ENCODE data around the gene QKI. TPM values are rescaled to one million over a fixed set of nuclear protein-coding genes. Genes with fewer than 3 reads are reported as not detected.
"Not testable (repeated sequence)": the region's sequence is repeated elsewhere in the genome, so short reads cannot be mapped to it uniquely, and the experiment has no call there.

The QKI gene
- total RNA-seq, 3 donors from 2014 or later (not counting 1 experiment from before 2014, with no cell fraction given): 148 to 174 (median 166) TPM

GRCh38 chr6:163474581-163474980 lies 60.1 kb downstream of the QKI start:
- Mint-ChIP-seq H3K9me3 (peaks cover 3 to 10% of the 10 kb centered on the region in 2 donors), H3K27me3 (ENCODE audit: low read depth in 2 of 2) (no peaks in the 10 kb centered on the region), H3K4me1 (peaks cover 51 to 58% of the 10 kb centered on the region in 2 donors), H3K4me3 (no peak overlapping the region), H3K27ac (no peak overlapping the region), H3K36me3 (peaks cover 19% of the 10 kb centered on the region)
- H3K27ac ChIP-seq (ENCODE audit: low read length): no peak overlapping the region
- H3K4me1 ChIP-seq (ENCODE audit: control insufficient read depth, insufficient read depth, low read length): no peaks in the 10 kb centered on the region
- no peak overlapping the region for H3K4me3 ChIP-seq (ENCODE audit: low read length)
- intact Hi-C loops (cut with micrococcal nuclease): no loop called here
- ATAC-seq (no peak), DNase-seq (no peak)
- peaks cover 3% of the 10 kb centered on the region for H3K9me3 ChIP-seq (ENCODE audit: control insufficient read depth, insufficient read depth, low read length)
- no peaks in the 10 kb centered on the region for H3K27me3 ChIP-seq (ENCODE audit: control insufficient read depth, insufficient read depth, low read length)
- H3K36me3 ChIP-seq (ENCODE audit: control insufficient read depth, insufficient read depth, low read length): peaks cover 5% of the 10 kb centered on the region
- no peak for TF ChIP-seq CTCF (IDR thresholded peaks at IDR 0.05)
- WGBS (ENCODE audit: insufficient coverage): 100% methylated on average over 1 of the region's 2 CpGs

- H3K27ac Mint-ChIP-seq: peak overlapping the region in 1 of 2 donors; percentile 51
- DNase-seq; ATAC-seq; intact Hi-C loops (cut with micrococcal nuclease); H3K9me3 Mint-ChIP-seq; H3K9me3 ChIP-seq (ENCODE audit: control insufficient read depth, insufficient read depth, low read length); H3K4me3 ChIP-seq (ENCODE audit: low read length); H3K4me3 Mint-ChIP-seq; H3K4me1 ChIP-seq (ENCODE audit: control insufficient read depth, insufficient read depth, low read length); H3K27me3 Mint-ChIP-seq (ENCODE audit: low read depth in 2 of 2); H3K27ac ChIP-seq (ENCODE audit: low read length); H3K27me3 ChIP-seq (ENCODE audit: control insufficient read depth, insufficient read depth, low read length); H3K36me3 Mint-ChIP-seq; H3K36me3 ChIP-seq (ENCODE audit: control insufficient read depth, insufficient read depth, low read length): not testable (repeated sequence)
- WGBS (ENCODE audit: insufficient coverage): 99% methylated on average over 7 of the region's 7 CpGs
- peaks cover 48 to 50% of the 10 kb centered on the region in 2 donors for H3K4me1 Mint-ChIP-seq
Observed at GRCh38 chr6:163476946-163477345, 62.4 kb downstream of the QKI start.

- H3K36me3 ChIP-seq (ENCODE audit: control insufficient read depth, insufficient read depth, low read length): peaks cover 8% of the 10 kb centered on the region
- TF ChIP-seq CTCF (IDR thresholded peaks at IDR 0.05): no peak
- Mint-ChIP-seq H3K4me1 (peaks cover 59 to 61% of the 10 kb centered on the region in 2 donors), H3K9me3 (no peaks in the 10 kb centered on the region), H3K4me3 (no peak overlapping the region), H3K36me3 (no peaks in the 10 kb centered on the region), H3K27me3 (ENCODE audit: low read depth in 2 of 2) (no peaks in the 10 kb centered on the region), H3K27ac (peak overlapping the region in 1 of 2 donors; percentile 21)
- intact Hi-C loops (cut with micrococcal nuclease): no loop called here
- no peaks in the 10 kb centered on the region for H3K4me1 ChIP-seq (ENCODE audit: control insufficient read depth, insufficient read depth, low read length)
- no peak overlapping the region for H3K4me3 ChIP-seq (ENCODE audit: low read length)
- 94% methylated on average over 2 of the region's 2 CpGs for WGBS (ENCODE audit: insufficient coverage)
- DNase-seq (no peak), ATAC-seq (no peak)
- no peaks in the 10 kb centered on the region for H3K9me3 ChIP-seq (ENCODE audit: control insufficient read depth, insufficient read depth, low read length)
- no peak overlapping the region for H3K27ac ChIP-seq (ENCODE audit: low read length)
- no peaks in the 10 kb centered on the region for H3K27me3 ChIP-seq (ENCODE audit: control insufficient read depth, insufficient read depth, low read length)
Observed at GRCh38 chr6:163483107-163483506, 68.6 kb downstream of the QKI start.

- peaks cover 72 to 79% of the 10 kb centered on the region in 2 donors for H3K4me1 Mint-ChIP-seq
- Histone ChIP-seq H3K4me3 (ENCODE audit: low read length) (no peak overlapping the region), H3K27ac (ENCODE audit: low read length) (no peak overlapping the region), H3K36me3 (ENCODE audit: control insufficient read depth, insufficient read depth, low read length) (peaks cover 3% of the 10 kb centered on the region), H3K27me3 (ENCODE audit: control insufficient read depth, insufficient read depth, low read length) (no peaks in the 10 kb centered on the region), H3K9me3 (ENCODE audit: control insufficient read depth, insufficient read depth, low read length) (no peaks in the 10 kb centered on the region), H3K4me1 (ENCODE audit: control insufficient read depth, insufficient read depth, low read length) (no peaks in the 10 kb centered on the region)
- intact Hi-C loops (cut with micrococcal nuclease): no loop called here
- no peak for TF ChIP-seq CTCF (IDR thresholded peaks at IDR 0.05)
- no peak for ATAC-seq
- no peaks in the 10 kb centered on the region for H3K9me3 Mint-ChIP-seq
- WGBS (ENCODE audit: insufficient coverage): 86% methylated on average over 2 of the region's 2 CpGs
- H3K36me3 Mint-ChIP-seq: no peaks in the 10 kb centered on the region
- no peak overlapping the region for H3K4me3 Mint-ChIP-seq
- H3K27ac Mint-ChIP-seq: peak overlapping the region in 1 of 2 donors; percentile 37
- no peak for DNase-seq
- H3K27me3 Mint-ChIP-seq (ENCODE audit: low read depth in 2 of 2): no peaks in the 10 kb centered on the region
Observed at GRCh38 chr6:163485388-163485851, 70.9 kb downstream of the QKI start.

All from natural killer cell (primary cell).